Chondrocyte (in vitro differentiated cells): ENCODE measurements around the gene LMAN1. TPM values are rescaled to one million over a fixed set of nuclear protein-coding genes. Genes with fewer than 3 reads are reported as not detected.

Source experiments
- DNase-seq: peaks from one replicate; pipeline ENCODE4 v3.0.0; 2021; ENCODE audit warnings: mixed read lengths, low spot score
- H3K27ac Mint-ChIP-seq: one replicate; pipeline ENCODE4 v1.8.0; 2021; ENCODE audit warnings: mild to moderate bottlenecking, moderate library complexity, mixed read lengths; ENCODE audit not compliant: unreplicated experiment
- H3K27me3 Mint-ChIP-seq: 2 replicates; pipeline ENCODE4 v1.8.0; 2021; ENCODE audit warnings: low read depth, mixed read lengths
- H3K36me3 Mint-ChIP-seq: 2 replicates; pipeline ENCODE4 v1.8.0; 2021; ENCODE audit warnings: low read depth, mixed read lengths
- H3K4me1 Mint-ChIP-seq: 2 replicates; pipeline ENCODE4 v1.8.0; 2021; ENCODE audit warnings: low read depth, mild to moderate bottlenecking, mixed read lengths
- H3K4me3 Mint-ChIP-seq: one replicate; pipeline ENCODE4 v1.8.0; 2021; ENCODE audit warnings: mild to moderate bottlenecking, moderate library complexity, mixed read lengths; ENCODE audit not compliant: unreplicated experiment
- H3K9me3 Mint-ChIP-seq: 2 replicates; pipeline ENCODE4 v1.8.0; 2021; ENCODE audit warnings: low read depth, mixed read lengths
- CTCF ChIP-seq: fragments of 200-600 bp; sonication (generic); IDR thresholded peaks from 2 replicates; pipeline ENCODE4 v1.5.0; 2021; ENCODE audit warnings: antibody characterized with exemption, mild to moderate bottlenecking, moderate library complexity
- total RNA-seq: library from RNA; stranded (reverse); gene quantifications from 3 replicates; pipeline ENCODE4 v1.2.1, GENCODE V29; 2021

Gene LMAN1
- total RNA-seq, 1 donor from 2014 or later: 108 TPM

GRCh38 chr18:59352250-59352855, 6.7 kb downstream of the LMAN1 start:
- Mint-ChIP-seq H3K9me3 (no peaks in the 10 kb centered on the region), H3K27ac (no peak overlapping the region), H3K4me1 (peaks cover 18% of the 10 kb centered on the region), H3K27me3 (no peaks in the 10 kb centered on the region), H3K4me3 (no peak overlapping the region), H3K36me3 (peaks cover 44% of the 10 kb centered on the region)
- DNase-seq: no peak
- TF ChIP-seq CTCF: no peak

- Mint-ChIP-seq H3K4me3 (no peak overlapping the region), H3K27me3 (no peaks in the 10 kb centered on the region), H3K27ac (no peak overlapping the region), H3K9me3 (peaks cover 27% of the 10 kb centered on the region), H3K36me3 (peaks cover 65% of the 10 kb centered on the region), H3K4me1 (peaks cover 16% of the 10 kb centered on the region)
- no peak for DNase-seq
- TF ChIP-seq CTCF: no peak
Observed at GRCh38 chr18:59345556-59345955, 13.5 kb downstream of the LMAN1 start.

- DNase-seq: no peak
- Mint-ChIP-seq H3K27me3 (no peaks in the 10 kb centered on the region), H3K4me1 (peaks cover 16% of the 10 kb centered on the region), H3K9me3 (peaks cover 27% of the 10 kb centered on the region), H3K27ac (no peak overlapping the region), H3K4me3 (no peak overlapping the region), H3K36me3 (peaks cover 70% of the 10 kb centered on the region)
- no peak for TF ChIP-seq CTCF
Observed at GRCh38 chr18:59344996-59345395, 14.1 kb downstream of the LMAN1 start.

GRCh38 chr18:59343926-59344325, 15.1 kb downstream of the LMAN1 start:
- peaks cover 16% of the 10 kb centered on the region for H3K4me1 Mint-ChIP-seq
- H3K9me3 Mint-ChIP-seq: peaks cover 27% of the 10 kb centered on the region
- peaks cover 68% of the 10 kb centered on the region for H3K36me3 Mint-ChIP-seq
- no peak for DNase-seq
- no peaks in the 10 kb centered on the region for H3K27me3 Mint-ChIP-seq
- no peak for TF ChIP-seq CTCF
- no peak overlapping the region for H3K4me3 Mint-ChIP-seq
- no peak overlapping the region for H3K27ac Mint-ChIP-seq

GRCh38 chr18:59340817-59341216, 18.2 kb downstream of the LMAN1 start:
- no peak for TF ChIP-seq CTCF
- H3K9me3 Mint-ChIP-seq: peaks cover 27% of the 10 kb centered on the region

More at GRCh38 chr18:59340817-59341216, 18.2 kb downstream of the LMAN1 start:
- H3K27me3 Mint-ChIP-seq: no peaks in the 10 kb centered on the region
- no peak overlapping the region for H3K4me3 Mint-ChIP-seq
- DNase-seq: no peak
- H3K36me3 Mint-ChIP-seq: peaks cover 78% of the 10 kb centered on the region
- no peak overlapping the region for H3K27ac Mint-ChIP-seq
- H3K4me1 Mint-ChIP-seq: peaks cover 16% of the 10 kb centered on the region
